GM23248 (cell line): Measurements from ENCODE around the gene PHACTR3.

ENCODE experiments used
- EZH2 ChIP-seq: fragments of 200-600 bp; sonication (generic); IDR thresholded peaks from 2 replicates; pipeline ENCODE4 v1.6.1; 2018; ENCODE audit warnings: antibody characterized with exemption, mild to moderate bottlenecking; ENCODE audit not compliant: insufficient read depth, poor library complexity, severe bottlenecking
- EZH2phosphoT487 ChIP-seq: fragments of 200-600 bp; sonication (generic); IDR thresholded peaks from 2 replicates; pipeline ENCODE4 v1.6.1; 2018; ENCODE audit warnings: antibody characterized with exemption, moderate library complexity, mild to moderate bottlenecking, low read depth; ENCODE audit not compliant: insufficient read depth

GRCh38 chr20:59858425-59858824, 254.1 kb downstream of the PHACTR3 start:
- TF ChIP-seq EZH2phosphoT487 (no peak), EZH2 (no peak)
